Spleen (tissue), 11 donors: ENCODE data around the gene TMEM151A. TPM values are rescaled to one million over a fixed set of nuclear protein-coding genes. Genes with fewer than 3 reads are reported as not detected.

ENCODE experiments used
- DNase-seq: peaks from one replicate; pipeline ENCODE4 v3.0.0-alpha.2; 2020
- H3K27ac ChIP-seq, 8 donors: fragments of 200-600 bp; sonication (generic) in 7 of 8; 1 replicate in 4 of 8; 2 replicates in 4 of 8; pipeline versions ENCODE4 v1.5.0 to v1.8.0; 2016 to 2021; ENCODE audit warnings: inconsistent platforms in 4 of 8, mild to moderate bottlenecking in 4 of 8, moderate library complexity in 1 of 8
- H3K27me3 ChIP-seq, 7 donors: fragments of 200-600 bp; sonication (generic) in 6 of 7; replicated peaks in 1 of 7; 1 replicate in 4 of 7; 2 replicates in 3 of 7; pipeline versions ENCODE4 v1.5.0 to v1.8.0; 2016 to 2021; ENCODE audit warnings: inconsistent platforms in 3 of 7, mild to moderate bottlenecking in 1 of 7
- H3K36me3 ChIP-seq, 6 donors: fragments of 200-600 bp; sonication (generic) in 5 of 6; 1 replicate in 4 of 6; 2 replicates in 2 of 6; pipeline versions ENCODE4 v1.5.0 to v1.8.0; 2016 to 2021; ENCODE audit warnings: inconsistent platforms in 2 of 6
- H3K4me1 ChIP-seq, 6 donors: fragments of 200-600 bp; sonication (generic) in 5 of 6; 1 replicate in 3 of 6; 2 replicates in 3 of 6; pipeline versions ENCODE4 v1.5.0 to v1.8.0; 2016 to 2021; ENCODE audit warnings: inconsistent platforms in 3 of 6
- H3K4me3 ChIP-seq, 8 donors: fragments of 200-600 bp; sonication (generic) in 7 of 8; 1 replicate in 4 of 8; 2 replicates in 4 of 8; pipeline versions ENCODE4 v1.5.0 to v1.8.0; 2016 to 2021; ENCODE audit warnings: inconsistent platforms in 4 of 8, mild to moderate bottlenecking in 4 of 8, moderate library complexity in 2 of 8
- H3K9me3 ChIP-seq, 8 donors: fragments of 200-600 bp; sonication (generic) in 7 of 8; 1 replicate in 4 of 8; 2 replicates in 4 of 8; pipeline versions ENCODE4 v1.5.0 to v1.8.0; 2016 to 2021; ENCODE audit warnings: inconsistent platforms in 4 of 8
- POLR2A ChIP-seq, 3 donors: fragments of 450-650 bp; IDR thresholded peaks; one replicate each; pipeline ENCODE4 v1.5.1; 2017; ENCODE audit warnings: antibody characterized with exemption in 3 of 3, mild to moderate bottlenecking in 1 of 3
- POLR2AphosphoS5 ChIP-seq, 3 donors: sonication (generic); formaldehyde crosslinking; IDR thresholded peaks; one replicate each; pipeline ENCODE4 v1.5.1; 2017; ENCODE audit warnings: antibody characterized with exemption in 3 of 3
- WGBS, 5 donors: extraction: QIAGEN DNeasy Blood & Tissue Kit in 3 of 5; methylation state at CpG; one replicate each; pipeline versions ENCODE4 v1.1.5 to v1.1.7; 2013 to 2018; 5-methylcytosine and 5-hydroxymethylcytosine counted together
- intact Hi-C: fragments of 100-400 bp; cut with DNase I; formaldehyde crosslinking; loops from one replicate; pipeline ENCODE4 v1.15.0; 2023; ENCODE audit warnings: low total_unique reads
- polyA plus RNA-seq, 3 donors: library from polyadenylated mRNA; stranded (reverse); fragments of 200-250 nt; gene quantifications; one replicate each; pipeline ENCODE4 v1.2.1, GENCODE V29; 2013
- total RNA-seq, 7 donors: library from RNA; depleted of rRNA in 3 of 7; stranded (reverse); fragments of >200 nt in 3 of 7; fragmentation: NEBNext Ultra II Directional in 4 of 7; extraction: Animal tissue kit (Norgen Biotek cat#: 25700) in 4 of 7; gene quantifications; one replicate each; pipeline versions ENCODE4 v1.1.0 to v1.2.1, GENCODE V29; 2016 to 2021
- TF ChIP-seq, protein P1 (sequence below), 11 experiments: fragments of 200-600 bp in 7 of 11; fragments of 450-650 bp in 4 of 11; sonication (generic) in 4 of 11; IDR thresholded peaks in 8 of 11; conservative IDR thresholded peaks in 3 of 11; 1 replicate in 7 of 11; 2 replicates in 4 of 11; pipeline versions ENCODE4 v1.4.0 to v1.8.0; 2016 to 2021; ENCODE audit warnings: antibody characterized with exemption in 11 of 11, inconsistent platforms in 4 of 11, mild to moderate bottlenecking in 1 of 11
- donor health status: healthy with polysubstance abuse.
- donor health status: DM: no; HTN: no; CAD: no; lungs with moderate emphysema.
- donor health status: DM: no; HTN: no; CAD: no.
- donor health status: Bipolar disorder and iron deficiency.
- donor health status: healthy.
- donor health status: DM: no; HTN: no; CAD: no.
- donor health status: DM: yes; HTN: yes; CAD: no.

TMEM151A gene
- total and polyA plus RNA-seq, 10 donors, result 0.02 to 0.34 (median 0.02) TPM; not detected in 7

DNA sequence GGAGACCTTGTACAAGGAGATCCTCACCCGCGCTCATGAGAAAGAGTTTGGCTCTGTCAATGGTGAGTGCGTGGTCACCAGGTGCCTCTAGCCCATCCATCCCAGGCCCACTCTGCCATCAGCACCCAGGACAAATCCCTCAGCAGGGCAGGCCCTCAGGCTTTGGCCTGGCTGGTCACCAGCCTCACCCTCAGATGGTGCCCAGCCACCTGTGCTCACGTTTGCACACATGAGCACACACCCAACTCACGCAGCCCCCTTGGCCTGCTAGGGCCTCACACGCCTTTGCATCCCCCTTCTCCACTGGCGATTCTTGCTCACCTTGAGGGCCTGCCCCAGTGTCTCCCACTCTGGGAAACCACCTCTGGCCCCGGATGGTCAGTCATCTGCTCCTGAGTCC, 27.3 kb upstream of the TMEM151A start:
- WGBS, 5 donors, result 91 to 94% (median 94%) methylated on average over 7 to 8 of the region's 8 CpGs
- intact Hi-C loops, result no loop called here
- no peaks in the 10 kb centered on the region for H3K27me3 ChIP-seq
- no peaks in the 10 kb centered on the region for H3K9me3 ChIP-seq
- H3K4me3 ChIP-seq, result no peak overlapping the region
- H3K4me1 ChIP-seq, result peaks cover 4 to 35% (median 21%) of the 10 kb centered on the region in 6 donors
- peak; percentile 66 for DNase-seq
- H3K36me3 ChIP-seq, result peaks cover 0 to 67% (median 20%) of the 10 kb centered on the region in 6 donors
- no peak overlapping the region for H3K27ac ChIP-seq
- TF ChIP-seq, protein P1, sequence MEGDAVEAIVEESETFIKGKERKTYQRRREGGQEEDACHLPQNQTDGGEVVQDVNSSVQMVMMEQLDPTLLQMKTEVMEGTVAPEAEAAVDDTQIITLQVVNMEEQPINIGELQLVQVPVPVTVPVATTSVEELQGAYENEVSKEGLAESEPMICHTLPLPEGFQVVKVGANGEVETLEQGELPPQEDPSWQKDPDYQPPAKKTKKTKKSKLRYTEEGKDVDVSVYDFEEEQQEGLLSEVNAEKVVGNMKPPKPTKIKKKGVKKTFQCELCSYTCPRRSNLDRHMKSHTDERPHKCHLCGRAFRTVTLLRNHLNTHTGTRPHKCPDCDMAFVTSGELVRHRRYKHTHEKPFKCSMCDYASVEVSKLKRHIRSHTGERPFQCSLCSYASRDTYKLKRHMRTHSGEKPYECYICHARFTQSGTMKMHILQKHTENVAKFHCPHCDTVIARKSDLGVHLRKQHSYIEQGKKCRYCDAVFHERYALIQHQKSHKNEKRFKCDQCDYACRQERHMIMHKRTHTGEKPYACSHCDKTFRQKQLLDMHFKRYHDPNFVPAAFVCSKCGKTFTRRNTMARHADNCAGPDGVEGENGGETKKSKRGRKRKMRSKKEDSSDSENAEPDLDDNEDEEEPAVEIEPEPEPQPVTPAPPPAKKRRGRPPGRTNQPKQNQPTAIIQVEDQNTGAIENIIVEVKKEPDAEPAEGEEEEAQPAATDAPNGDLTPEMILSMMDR (IDR thresholded peaks at IDR 0.05 in 8 of 11, conservative IDR thresholded peaks at IDR 0.05 in 3 of 11), result no peak
- peak in 1 of 3 donors; percentile 10 for TF ChIP-seq POLR2AphosphoS5 (IDR thresholded peaks at IDR 0.05)
- no peak for TF ChIP-seq POLR2A (IDR thresholded peaks at IDR 0.05)

DNA sequence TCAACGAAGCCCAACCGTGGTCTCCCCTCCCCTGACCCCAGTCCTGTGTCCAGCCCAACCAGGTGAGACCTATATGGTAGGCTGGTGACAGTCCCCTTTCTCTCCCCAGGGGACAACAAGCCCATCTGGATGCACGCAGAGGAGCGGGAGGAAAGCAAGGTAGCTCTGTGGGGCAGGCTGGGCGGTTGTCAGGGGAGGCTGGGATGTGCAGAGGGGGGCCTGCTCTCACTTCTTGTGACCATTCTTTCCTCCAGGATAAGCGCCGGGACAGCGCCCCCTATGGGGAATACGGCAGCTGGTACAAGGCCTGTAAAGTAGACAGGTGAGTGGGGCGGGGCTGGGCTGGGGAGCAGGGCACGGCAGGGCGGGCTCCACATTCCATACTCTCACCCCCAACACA, 26.8 kb upstream of the TMEM151A start:
- Histone ChIP-seq H3K4me3 (no peak overlapping the region), H3K36me3 (peaks cover 0 to 67% (median 20%) of the 10 kb centered on the region in 6 donors)
- DNase-seq, result peak; percentile 80

DNA sequence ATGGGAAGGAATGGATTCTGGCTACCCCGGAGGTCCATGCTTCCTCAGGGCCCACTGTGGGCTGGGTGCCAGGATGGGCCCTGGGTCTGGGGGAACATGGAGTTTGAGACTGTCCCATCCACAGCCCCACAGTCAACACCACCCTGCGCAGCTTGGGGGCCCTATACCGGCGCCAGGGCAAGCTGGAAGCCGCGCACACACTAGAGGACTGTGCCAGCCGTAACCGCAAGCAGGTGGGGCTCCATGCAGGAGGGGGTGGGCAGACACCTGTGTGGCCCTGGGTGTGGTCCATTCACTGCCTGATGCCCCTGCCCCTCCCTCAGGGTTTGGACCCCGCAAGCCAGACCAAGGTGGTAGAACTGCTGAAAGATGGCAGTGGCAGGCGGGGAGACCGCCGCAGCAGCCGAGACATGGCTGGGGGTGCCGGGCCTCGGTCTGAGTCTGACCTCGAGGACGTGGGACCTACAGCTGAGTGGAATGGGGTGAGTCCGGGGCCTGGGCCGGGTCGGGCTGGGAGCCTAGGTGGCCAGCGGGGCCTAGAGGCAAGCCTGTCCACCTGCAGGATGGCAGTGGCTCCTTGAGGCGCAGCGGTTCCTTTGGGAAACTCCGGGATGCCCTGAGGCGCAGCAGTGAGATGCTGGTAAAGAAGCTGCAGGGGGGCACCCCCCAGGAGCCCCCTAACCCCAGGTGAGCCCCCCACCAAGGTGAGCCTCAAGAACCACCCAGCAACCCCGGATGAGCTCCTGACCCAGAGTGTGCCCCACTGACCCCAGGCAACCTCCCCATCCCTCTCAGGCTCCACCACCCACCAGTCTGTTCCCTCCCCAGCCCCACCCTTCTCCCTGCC, 25.9 kb upstream of the TMEM151A start:
- Histone ChIP-seq H3K27me3 (no peaks in the 10 kb centered on the region), H3K9me3 (no peaks in the 10 kb centered on the region), H3K4me1 (peaks cover 17 to 41% (median 34%) of the 10 kb centered on the region in 6 donors), H3K4me3 (no peak overlapping the region), H3K36me3 (peaks cover 0 to 64% (median 23%) of the 10 kb centered on the region in 6 donors), H3K27ac (no peak overlapping the region)
- DNase-seq, result peak; percentile 80
- TF ChIP-seq, protein P1 (IDR thresholded peaks at IDR 0.05 in 8 of 11, conservative IDR thresholded peaks at IDR 0.05 in 3 of 11), result no peak
- TF ChIP-seq POLR2A (IDR thresholded peaks at IDR 0.05) (no peak), POLR2AphosphoS5 (IDR thresholded peaks at IDR 0.05) (no peak)
- intact Hi-C loops, result no loop called here
- 94 to 98% (median 97%) methylated on average over 10 to 26 of the region's 26 CpGs for WGBS, 5 donors

More for the DNA sequence above, 26.8 kb upstream of the TMEM151A start:
- no peak for TF ChIP-seq POLR2AphosphoS5 (IDR thresholded peaks at IDR 0.05)
- TF ChIP-seq, protein P1 (IDR thresholded peaks at IDR 0.05 in 8 of 11, conservative IDR thresholded peaks at IDR 0.05 in 3 of 11), result peak in 4 of 11 experiments; percentile 7 to 31 (median 15)
- TF ChIP-seq POLR2A (IDR thresholded peaks at IDR 0.05), result no peak
- Histone ChIP-seq H3K27me3 (no peaks in the 10 kb centered on the region), H3K4me1 (peaks cover 9 to 35% (median 26%) of the 10 kb centered on the region in 6 donors), H3K27ac (no peak overlapping the region), H3K9me3 (no peaks in the 10 kb centered on the region)
- intact Hi-C loops, result no loop called here
- WGBS, 5 donors, result 75 to 87% (median 82%) methylated on average over 12 of the region's 12 CpGs
